GM12892 (cell line): ENCODE data around the gene DNM1L.

Source experiments
- DNase-seq: peaks from one replicate; pipeline ENCODE4 v3.0.0; 2011; ENCODE audit not compliant: insufficient read length
- FAIRE-seq: peaks from 2 replicates; lab custom pipeline; 2011; peaks lifted over from hg19 to GRCh38; lab: Jason Lieb, UNC
- POLR2A ChIP-seq: IDR thresholded peaks from 2 replicates; pipeline ENCODE4 v1.6.1; 2011; ENCODE audit warnings: low read depth, low read length, control low read depth
- POLR2AphosphoS5 ChIP-seq: IDR thresholded peaks from 2 replicates; pipeline ENCODE4 v1.6.1; 2011; ENCODE audit warnings: low read depth, low read length, control low read depth
- TAF1 ChIP-seq: IDR thresholded peaks from 2 replicates; pipeline ENCODE4 v1.6.1; 2011; ENCODE audit warnings: low read depth, mild to moderate bottlenecking, control low read depth, low read length, borderline replicate concordance

The DNM1L gene

GRCh38 chr12:32737715-32738114, 58.6 kb downstream of the DNM1L start:
- DNase-seq = no peak
- TF ChIP-seq POLR2A (no peak), POLR2AphosphoS5 (no peak), TAF1 (no peak)
- no peak for FAIRE-seq

GRCh38 chr12:32739279-32739678, 60.2 kb downstream of the DNM1L start:
- DNase-seq = no peak
- TF ChIP-seq TAF1 = no peak
- TF ChIP-seq POLR2AphosphoS5 = no peak
- FAIRE-seq = no peak

GRCh38 chr12:32742133-32742532, 63.0 kb downstream of the DNM1L start:
- TF ChIP-seq TAF1 (no peak), POLR2A (no peak), POLR2AphosphoS5 (no peak)
- FAIRE-seq = no peak
- no peak for DNase-seq

- TF ChIP-seq POLR2A (no peak), TAF1 (no peak), POLR2AphosphoS5 (no peak)
- FAIRE-seq (no peak), DNase-seq (no peak)
Observed at GRCh38 chr12:32743264-32743663, 64.2 kb downstream of the DNM1L start.

- no peak for TF ChIP-seq POLR2AphosphoS5
- no peak for TF ChIP-seq TAF1
- no peak for TF ChIP-seq POLR2A
- DNase-seq (no peak), FAIRE-seq (no peak)
Observed at GRCh38 chr12:32753605-32754004, 74.5 kb downstream of the DNM1L start.

GRCh38 chr12:32754111-32754510, 75.0 kb downstream of the DNM1L start:
- no peak for FAIRE-seq
- DNase-seq = no peak
- TF ChIP-seq POLR2A = no peak
- TF ChIP-seq POLR2AphosphoS5 = no peak
- TF ChIP-seq TAF1 = no peak

- TF ChIP-seq POLR2AphosphoS5 (no peak), TAF1 (no peak), POLR2A (no peak; the same call in 1 of the 2 replicates)
- DNase-seq (peak; percentile 31), FAIRE-seq (no peak)
Observed at GRCh38 chr12:32755051-32755653, 76.1 kb downstream of the DNM1L start.

GRCh38 chr12:32755654-32756475, 76.8 kb downstream of the DNM1L start, which contains the start of gene YARS2:
TSS of gene YARS2 (minus strand) at chr12:32755897. CDS start at chr12:32755874, 23 bp downstream.
- FAIRE-seq = peak; percentile 95
- peak; percentile 40 for DNase-seq
- TF ChIP-seq POLR2A (peak; percentile 92), TAF1 (0 out of 2 replicates have a peak, but pooled peaks have one; percentile 71), POLR2AphosphoS5 (peak; percentile 64; the same call in 1 of the 2 replicates)

GRCh38 chr12:32756476-32757066, 77.5 kb downstream of the DNM1L start:
- FAIRE-seq (no peak), DNase-seq (no peak)
- TF ChIP-seq TAF1 (no peak), POLR2A (no peak), POLR2AphosphoS5 (no peak)

- FAIRE-seq (no peak), DNase-seq (no peak)
- TF ChIP-seq POLR2AphosphoS5 = no peak
- TF ChIP-seq TAF1 = no peak
- no peak for TF ChIP-seq POLR2A
Observed at GRCh38 chr12:32757157-32757556, 78.1 kb downstream of the DNM1L start.

- FAIRE-seq = no peak
Observed at GRCh38 chr12:32761716-32762115, 82.6 kb downstream of the DNM1L start.

More at GRCh38 chr12:32761716-32762115, 82.6 kb downstream of the DNM1L start:
- no peak for DNase-seq
- TF ChIP-seq POLR2A = no peak
- TF ChIP-seq POLR2AphosphoS5 = no peak
- no peak for TF ChIP-seq TAF1
